WERI-Rb-1 (cell line): ENCODE measurements around the gene ETFA.
A peak's percentile ranks its signal among the peaks of the same experiment; 100 is the strongest.

Experiments
- DNase-seq: peaks from one replicate; pipeline ENCODE4 v3.0.0-alpha.2; 2020
- H3K27ac ChIP-seq: fragments of 250-450 bp; sonication (Bioruptor Pico); 2 replicates; pipeline ENCODE4 v1.5.1; 2020; ENCODE audit warnings: mild to moderate bottlenecking, moderate library complexity
- H3K27me3 ChIP-seq: fragments of 250-450 bp; sonication (Bioruptor Pico); 2 replicates; pipeline ENCODE4 v1.5.1; 2021; ENCODE audit warnings: mild to moderate bottlenecking, low read depth, moderate library complexity; ENCODE audit not compliant: insufficient read depth, severe bottlenecking
- H3K36me3 ChIP-seq: fragments of 250-450 bp; sonication (Bioruptor Pico); 2 replicates; pipeline ENCODE4 v1.5.1; 2020; ENCODE audit warnings: mild to moderate bottlenecking, moderate library complexity
- H3K4me3 ChIP-seq: 2 replicates; pipeline ENCODE4 v1.5.1; 2011; ENCODE audit warnings: low read depth, mild to moderate bottlenecking, control low read depth, low read length
- H3K9me3 ChIP-seq: fragments of 250-450 bp; sonication (Bioruptor Pico); 2 replicates; pipeline ENCODE4 v1.5.1; 2021; ENCODE audit warnings: mild to moderate bottlenecking, moderate library complexity; ENCODE audit not compliant: severe bottlenecking
- CTCF ChIP-seq: IDR thresholded peaks from 2 replicates; pipeline ENCODE4 v1.5.1; 2011; ENCODE audit warnings: low read depth, mild to moderate bottlenecking, control low read depth, inconsistent platforms, low read length

The ETFA gene

GRCh38 chr15:76183930-76184649 is 127.2 kb downstream of the ETFA start:
- H3K27ac ChIP-seq, result peak overlapping the region; percentile 49
- no peaks in the 10 kb centered on the region for H3K9me3 ChIP-seq
- no peak for DNase-seq
- H3K27me3 ChIP-seq, result no peaks in the 10 kb centered on the region
- H3K4me3 ChIP-seq, result peak overlapping the region; percentile 13
- H3K36me3 ChIP-seq, result no peaks in the 10 kb centered on the region
- no peak for TF ChIP-seq CTCF

- Histone ChIP-seq H3K36me3 (no peaks in the 10 kb centered on the region), H3K9me3 (no peaks in the 10 kb centered on the region), H3K4me3 (no peak overlapping the region), H3K27me3 (no peaks in the 10 kb centered on the region), H3K27ac (no peak overlapping the region)
- no peak for TF ChIP-seq CTCF
- no peak for DNase-seq
Measured at GRCh38 chr15:76181705-76182107, 129.6 kb downstream of the ETFA start.

GRCh38 chr15:76180321-76180720 is 130.9 kb downstream of the ETFA start:
- DNase-seq, result no peak
- Histone ChIP-seq H3K4me3 (no peak overlapping the region), H3K9me3 (no peaks in the 10 kb centered on the region), H3K27ac (no peak overlapping the region), H3K27me3 (no peaks in the 10 kb centered on the region), H3K36me3 (no peaks in the 10 kb centered on the region)
- no peak for TF ChIP-seq CTCF

GRCh38 chr15:76179023-76179422 is 132.2 kb downstream of the ETFA start:
- H3K9me3 ChIP-seq, result no peaks in the 10 kb centered on the region
- no peak for TF ChIP-seq CTCF
- no peak for DNase-seq
- H3K4me3 ChIP-seq, result no peak overlapping the region
- no peaks in the 10 kb centered on the region for H3K27me3 ChIP-seq
- no peak overlapping the region for H3K27ac ChIP-seq
- no peaks in the 10 kb centered on the region for H3K36me3 ChIP-seq

- DNase-seq, result no peak
- TF ChIP-seq CTCF, result no peak
- Histone ChIP-seq H3K9me3 (no peaks in the 10 kb centered on the region), H3K4me3 (no peak overlapping the region), H3K27me3 (no peaks in the 10 kb centered on the region), H3K36me3 (no peaks in the 10 kb centered on the region), H3K27ac (0 out of 2 replicates have a peak overlapping the region, but pooled peaks have one; percentile 18)
Measured at GRCh38 chr15:76178296-76179000, 132.8 kb downstream of the ETFA start.
